Fibroblast of mammary gland (primary cell): Measurements from ENCODE around the gene ANAPC5.

Source experiments
- DNase-seq: peaks from one replicate; pipeline ENCODE4 v3.0.0-alpha.2; 2010; ENCODE audit warnings: low read depth
- H3K4me3 ChIP-seq: 2 replicates; pipeline ENCODE4 v1.5.1; 2011; ENCODE audit warnings: low read depth, mild to moderate bottlenecking, low read length, moderate library complexity; ENCODE audit not compliant: control insufficient read depth
- TF ChIP-seq, protein P1 (sequence below): conservative IDR thresholded peaks from 2 replicates; pipeline ENCODE4 v1.5.1; 2011; ENCODE audit warnings: low read depth, low read length, inconsistent platforms; ENCODE audit not compliant: control insufficient read depth, insufficient read depth

The ANAPC5 gene, protein sequence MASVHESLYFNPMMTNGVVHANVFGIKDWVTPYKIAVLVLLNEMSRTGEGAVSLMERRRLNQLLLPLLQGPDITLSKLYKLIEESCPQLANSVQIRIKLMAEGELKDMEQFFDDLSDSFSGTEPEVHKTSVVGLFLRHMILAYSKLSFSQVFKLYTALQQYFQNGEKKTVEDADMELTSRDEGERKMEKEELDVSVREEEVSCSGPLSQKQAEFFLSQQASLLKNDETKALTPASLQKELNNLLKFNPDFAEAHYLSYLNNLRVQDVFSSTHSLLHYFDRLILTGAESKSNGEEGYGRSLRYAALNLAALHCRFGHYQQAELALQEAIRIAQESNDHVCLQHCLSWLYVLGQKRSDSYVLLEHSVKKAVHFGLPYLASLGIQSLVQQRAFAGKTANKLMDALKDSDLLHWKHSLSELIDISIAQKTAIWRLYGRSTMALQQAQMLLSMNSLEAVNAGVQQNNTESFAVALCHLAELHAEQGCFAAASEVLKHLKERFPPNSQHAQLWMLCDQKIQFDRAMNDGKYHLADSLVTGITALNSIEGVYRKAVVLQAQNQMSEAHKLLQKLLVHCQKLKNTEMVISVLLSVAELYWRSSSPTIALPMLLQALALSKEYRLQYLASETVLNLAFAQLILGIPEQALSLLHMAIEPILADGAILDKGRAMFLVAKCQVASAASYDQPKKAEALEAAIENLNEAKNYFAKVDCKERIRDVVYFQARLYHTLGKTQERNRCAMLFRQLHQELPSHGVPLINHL

GRCh38 chr12:121351820-121352681 is at the start of gene ANAPC5:
Gene ANAPC5 (minus strand): TSS chr12:121352411. CDS start chr12:121352340, 71 bp downstream.
- peak within 1 kb of the TSS; percentile 98 for H3K4me3 ChIP-seq
- DNase-seq: peak; percentile 99
- TF ChIP-seq, protein P1, sequence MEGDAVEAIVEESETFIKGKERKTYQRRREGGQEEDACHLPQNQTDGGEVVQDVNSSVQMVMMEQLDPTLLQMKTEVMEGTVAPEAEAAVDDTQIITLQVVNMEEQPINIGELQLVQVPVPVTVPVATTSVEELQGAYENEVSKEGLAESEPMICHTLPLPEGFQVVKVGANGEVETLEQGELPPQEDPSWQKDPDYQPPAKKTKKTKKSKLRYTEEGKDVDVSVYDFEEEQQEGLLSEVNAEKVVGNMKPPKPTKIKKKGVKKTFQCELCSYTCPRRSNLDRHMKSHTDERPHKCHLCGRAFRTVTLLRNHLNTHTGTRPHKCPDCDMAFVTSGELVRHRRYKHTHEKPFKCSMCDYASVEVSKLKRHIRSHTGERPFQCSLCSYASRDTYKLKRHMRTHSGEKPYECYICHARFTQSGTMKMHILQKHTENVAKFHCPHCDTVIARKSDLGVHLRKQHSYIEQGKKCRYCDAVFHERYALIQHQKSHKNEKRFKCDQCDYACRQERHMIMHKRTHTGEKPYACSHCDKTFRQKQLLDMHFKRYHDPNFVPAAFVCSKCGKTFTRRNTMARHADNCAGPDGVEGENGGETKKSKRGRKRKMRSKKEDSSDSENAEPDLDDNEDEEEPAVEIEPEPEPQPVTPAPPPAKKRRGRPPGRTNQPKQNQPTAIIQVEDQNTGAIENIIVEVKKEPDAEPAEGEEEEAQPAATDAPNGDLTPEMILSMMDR: no peak

- TF ChIP-seq, protein P1: no peak
- DNase-seq: peak; percentile 50
- H3K4me3 ChIP-seq: peak overlapping the region; percentile 87
Observed at GRCh38 chr12:121400332-121401139, 48.3 kb upstream of the ANAPC5 start.

- TF ChIP-seq, protein P1: no peak
- peak; percentile 97 for DNase-seq
Observed at GRCh38 chr12:121399391-121400331, 47.5 kb upstream of the ANAPC5 start, which contains the start of gene RNF34. Gene RNF34 (plus strand): TSS chr12:121400118. CDS start chr12:121400213, 95 bp downstream.

GRCh38 chr12:121398355-121398754 is 46.1 kb upstream of the ANAPC5 start:
- H3K4me3 ChIP-seq: no peak overlapping the region
- no peak for DNase-seq
- TF ChIP-seq, protein P1: no peak

More at GRCh38 chr12:121399391-121400331, 47.5 kb upstream of the ANAPC5 start, which contains the start of gene RNF34:
- H3K4me3 ChIP-seq: peak within 1 kb of the TSS; percentile 87

DNA sequence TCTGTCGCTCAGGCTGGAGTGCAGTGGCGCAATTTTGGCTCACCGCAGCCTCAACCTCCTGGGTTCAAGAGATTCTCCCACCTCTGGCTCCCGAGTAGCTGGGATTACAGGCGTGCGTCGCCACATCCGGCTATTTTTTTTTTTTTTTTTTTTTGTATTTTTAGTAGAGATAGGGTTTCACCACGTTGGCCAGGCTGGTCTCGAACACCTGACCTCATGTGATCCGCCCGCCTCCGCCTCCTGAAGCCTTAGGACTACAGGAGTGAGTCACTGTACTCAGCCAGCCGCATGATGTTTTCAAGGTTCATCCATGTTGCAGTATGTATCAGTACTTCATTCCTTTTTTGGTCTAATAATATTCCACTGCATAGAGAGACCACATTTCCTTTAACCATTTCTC is 45.3 kb upstream of the ANAPC5 start:
- no peak for DNase-seq
- no peak overlapping the region for H3K4me3 ChIP-seq
- TF ChIP-seq, protein P1: no peak
